Skin of body (tissue), 3 donors: ENCODE measurements around the gene PSMD1. TPM values are rescaled to one million over a fixed set of nuclear protein-coding genes. Genes with fewer than 3 reads are reported as not detected.

Experiments used
- DNase-seq: peaks from one replicate; lab custom pipeline; 2025; lab: John Stamatoyannopoulos, UW
- small RNA-seq: library from RNA; depleted of rRNA; stranded (forward); fragments of <200 nt; gene quantifications from one replicate; pipeline ENCODE3, GENCODE V24; 2014; ENCODE audit warnings: low replicate concordance
- total RNA-seq: library from RNA; depleted of rRNA; stranded (reverse); fragments of >200 nt; gene quantifications from one replicate; pipeline ENCODE4 v1.2.3, GENCODE V29; 2014

Gene PSMD1
- total RNA-seq, 1 donor from 2014 or later, result 72.3 TPM

- DNase-seq, result no peak
These were observed 144.3 kb downstream of the PSMD1 start for GRCh38 chr2:231200805-231201474.

- DNase-seq, result no peak
These were observed 144.8 kb downstream of the PSMD1 start for GRCh38 chr2:231201475-231201814.

- no peak for DNase-seq
These were observed 146.4 kb downstream of the PSMD1 start for GRCh38 chr2:231203087-231203486.

GRCh38 chr2:231204146-231204545 lies 147.5 kb downstream of the PSMD1 start:
- no peak for DNase-seq

DNA sequence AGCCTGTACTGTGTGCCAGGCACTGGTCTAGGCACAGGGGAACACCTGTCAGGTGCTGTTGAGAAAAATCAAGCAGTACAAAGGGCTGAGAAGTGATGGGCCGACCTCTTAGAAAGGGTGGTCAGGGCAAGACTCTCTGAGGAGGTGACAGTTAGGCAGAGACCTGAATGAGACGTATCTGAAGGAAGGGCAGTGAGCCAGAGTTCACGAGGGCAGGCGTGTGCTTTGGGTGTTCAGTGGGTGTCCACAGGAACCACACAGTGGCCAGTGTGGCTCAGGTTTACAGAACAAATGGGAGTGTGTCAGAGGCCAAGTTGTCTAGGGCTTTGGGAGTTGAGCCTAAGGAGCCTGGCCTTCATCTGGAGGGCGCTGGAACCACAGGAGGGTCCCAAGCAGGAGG lies 147.9 kb downstream of the PSMD1 start:
- DNase-seq, result no peak

- no peak for DNase-seq
These were observed 151.1 kb downstream of the PSMD1 start for GRCh38 chr2:231207734-231208133.

DNA sequence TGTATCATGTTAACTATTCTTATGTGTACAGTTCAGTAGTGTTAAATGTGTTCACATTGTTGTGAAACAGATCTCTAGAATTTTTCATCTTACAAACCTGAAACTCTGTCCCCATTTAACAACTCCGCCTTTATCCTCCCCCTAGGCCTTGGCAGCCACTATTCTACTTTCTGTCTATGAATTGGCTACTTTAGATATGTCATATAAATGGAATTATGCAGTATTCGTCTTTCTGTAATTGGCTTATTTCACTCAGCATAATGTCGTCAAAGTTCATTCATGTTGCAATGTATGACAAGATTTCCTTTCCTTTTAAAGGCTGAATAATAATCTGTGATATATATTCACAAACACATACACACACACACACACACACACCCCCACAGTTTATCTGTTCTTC lies 154.1 kb downstream of the PSMD1 start:
- DNase-seq, result no peak

DNA sequence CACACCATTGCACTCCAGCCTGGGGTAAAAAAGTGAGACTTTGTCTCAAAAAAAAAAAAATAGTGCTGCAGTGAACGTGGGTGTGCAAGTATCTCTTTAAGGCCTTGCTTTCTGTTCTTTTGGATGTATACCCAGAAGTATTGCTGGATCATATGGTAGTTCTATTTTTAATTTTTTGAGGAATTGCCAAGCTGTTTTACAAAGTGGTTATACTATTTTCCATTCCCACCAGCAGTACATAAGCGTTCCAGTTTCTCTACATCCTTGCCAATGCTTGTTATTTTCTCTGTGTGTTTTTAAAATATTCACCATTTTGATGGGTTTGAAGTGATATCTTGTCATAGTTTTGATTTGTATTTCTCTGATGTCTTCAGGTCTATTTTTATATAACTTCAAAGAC lies 154.8 kb downstream of the PSMD1 start:
- peak; percentile 64 for DNase-seq

DNA sequence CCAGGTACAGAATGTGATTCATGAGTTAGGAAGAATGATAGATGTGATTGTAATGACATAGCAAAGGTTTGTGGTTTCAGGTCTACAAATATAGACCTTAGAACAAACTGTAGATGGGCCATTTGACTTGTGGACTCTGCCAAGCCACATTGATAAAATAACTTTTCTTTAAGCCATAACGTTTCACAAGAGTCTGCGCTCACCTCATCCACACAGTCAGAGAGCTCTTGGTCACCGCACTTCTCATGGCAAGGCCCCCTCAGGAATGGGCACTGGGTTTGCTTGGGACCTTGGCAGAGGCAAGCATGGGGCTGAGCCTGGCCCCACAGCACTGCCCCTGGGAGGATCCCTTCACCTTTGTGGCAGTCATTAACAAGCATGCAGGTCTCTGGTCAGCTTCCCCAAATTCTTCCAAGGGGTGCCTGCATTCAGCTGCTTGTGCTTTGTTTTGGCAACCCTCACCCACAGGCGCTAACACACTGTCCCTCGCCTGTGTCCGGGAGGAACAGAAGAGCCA lies 155.7 kb downstream of the PSMD1 start:
- no peak for DNase-seq

DNA sequence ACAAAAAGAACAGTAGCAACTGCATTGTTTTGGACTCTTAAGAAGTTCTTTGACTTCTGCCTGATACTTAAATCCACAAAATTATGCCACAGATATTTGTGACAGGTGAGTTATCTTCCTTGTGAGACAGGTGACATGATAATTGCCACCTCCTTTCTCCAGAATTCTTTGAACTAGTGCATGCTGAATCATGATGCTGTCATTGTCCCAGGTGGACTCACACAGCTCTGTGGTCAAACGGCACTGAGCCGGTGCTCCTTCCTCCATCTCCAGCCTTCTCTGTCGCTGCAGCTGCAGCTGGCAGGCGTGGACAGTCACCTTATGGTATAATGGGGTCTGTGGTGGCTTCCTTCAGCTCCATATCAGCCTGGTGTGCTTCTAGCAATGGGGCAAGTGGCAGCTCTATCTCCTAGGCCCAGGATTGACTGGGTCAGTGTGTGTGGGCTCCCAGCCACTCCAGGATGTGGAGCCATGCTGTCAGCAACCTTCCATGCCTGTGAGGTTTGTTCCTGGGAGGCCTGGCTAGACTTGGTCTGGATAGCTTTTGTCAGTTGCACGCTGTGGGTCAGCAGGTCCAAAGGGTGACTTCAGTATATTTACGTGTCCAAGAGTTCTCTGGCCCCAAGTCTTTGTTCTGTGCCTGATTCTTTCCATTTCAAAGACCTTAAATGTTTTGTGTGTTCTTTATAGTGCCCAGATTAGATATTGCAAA lies 157.4 kb downstream of the PSMD1 start:
- no peak for DNase-seq

GRCh38 chr2:231218366-231218765 lies 161.7 kb downstream of the PSMD1 start:
- no peak for DNase-seq

DNA sequence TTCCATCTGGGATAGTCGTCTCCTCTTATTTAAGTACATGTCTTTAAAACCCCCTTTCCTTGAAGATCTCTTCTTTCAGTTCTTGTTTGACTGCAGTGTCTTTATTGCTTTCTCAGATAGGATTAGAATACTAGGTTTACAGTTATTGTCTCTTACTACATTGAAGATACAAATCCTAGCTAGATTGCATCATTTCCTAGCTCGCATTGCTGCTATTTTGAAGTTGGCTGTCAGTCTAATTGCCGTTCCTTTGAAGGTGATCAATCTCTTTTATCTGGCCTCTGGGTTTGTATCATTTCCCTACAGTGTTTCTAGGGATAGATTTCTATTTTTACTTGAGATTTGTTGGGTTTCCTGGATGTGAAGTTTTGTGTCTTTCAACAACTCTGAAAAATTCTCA lies 162.6 kb downstream of the PSMD1 start:
- no peak for DNase-seq

- DNase-seq, result no peak
These were observed 165.1 kb downstream of the PSMD1 start for GRCh38 chr2:231221761-231222160.

Small RNA genes within 50 kb of the gene (small RNA-seq; reads per million reads assigned to genes)
- not detected for gene RNU1-93P

Other genes starting within 250 kb of the PSMD1 start
- 49.4 TPM for gene ITM2C, start 191.9 kb upstream of the PSMD1 start, total RNA-seq
- not detected for gene GPR55, start 131.6 kb upstream of the PSMD1 start, total RNA-seq
- gene SPATA3, start 60.7 kb upstream of the PSMD1 start, total RNA-seq, result not detected
- gene C2orf72, start 19.3 kb upstream of the PSMD1 start, total RNA-seq, result 0.39 TPM
- 0.30 TPM for gene HTR2B, start 68.2 kb downstream of the PSMD1 start, total RNA-seq
- 8.8 TPM for gene ARMC9, start 141.8 kb downstream of the PSMD1 start, total RNA-seq